Measurements from ENCODE around the gene ACTL7B.
"Not testable (repeated sequence)": the region's sequence is repeated elsewhere in the genome, so short reads cannot be mapped to it uniquely, and the experiment has no call there.

Gene ACTL7B

DNA sequence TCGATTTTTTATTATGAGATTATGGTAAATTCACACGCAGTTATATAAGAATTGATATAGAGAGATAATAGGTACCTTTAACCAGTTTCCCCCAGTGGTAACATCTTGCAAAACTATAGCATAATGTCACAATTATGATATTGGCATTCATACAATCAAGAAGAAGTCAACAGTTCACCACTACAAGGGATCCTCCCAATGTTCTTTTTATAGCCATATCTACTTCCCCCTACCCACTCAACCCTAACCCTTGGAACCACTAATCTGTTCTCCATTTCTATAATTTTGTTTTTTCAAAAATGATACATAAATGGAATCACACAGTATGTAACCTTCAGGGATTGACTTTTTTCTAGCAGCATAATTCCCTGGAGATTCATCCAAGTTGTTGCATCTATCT, 9.8 kb downstream of the ACTL7B start:
- DNase-seq (ENCODE audit: extremely low read depth in 1 of 2, low read depth in 1 of 2), result no peak

DNA sequence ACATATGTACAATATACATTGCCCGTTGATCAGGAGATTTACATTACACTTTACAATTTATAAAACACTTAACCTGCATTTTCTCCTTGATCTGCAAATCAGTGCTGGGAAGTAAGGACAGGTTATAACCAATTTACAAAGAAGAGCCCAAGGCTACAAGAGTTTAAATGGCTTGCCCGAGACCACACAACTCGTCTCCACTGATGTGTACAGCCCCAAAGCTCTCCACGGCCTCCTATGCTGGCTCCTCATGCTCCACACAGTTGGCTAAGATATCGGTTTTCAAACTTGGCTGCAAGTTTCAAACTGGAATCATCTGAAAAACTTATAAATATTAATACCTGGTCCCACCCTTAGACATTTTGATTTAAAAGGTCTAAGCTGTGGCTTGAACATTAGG, 10.3 kb downstream of the ACTL7B start:
- DNase-seq (ENCODE audit: extremely low read depth in 1 of 2, low read depth in 1 of 2), result no peak

DNA sequence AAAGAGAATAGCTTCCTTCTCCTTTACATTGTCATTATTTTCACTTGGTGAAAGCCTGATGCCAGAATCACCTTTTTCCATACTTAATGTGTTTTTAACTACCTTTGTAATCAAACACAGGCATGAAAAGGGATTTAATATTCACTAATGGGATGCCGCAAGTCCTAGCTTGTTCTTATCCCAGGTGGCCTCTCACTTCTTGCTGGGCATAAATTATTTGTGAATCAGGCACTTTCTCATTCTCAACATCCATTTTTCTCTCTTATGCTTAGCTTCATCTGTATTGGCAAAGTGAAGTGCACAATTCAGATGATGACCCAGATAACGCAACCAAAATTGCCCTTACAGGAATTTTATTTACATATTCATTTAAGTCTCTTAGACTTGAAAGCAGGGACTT, 10.9 kb downstream of the ACTL7B start:
- no peak for DNase-seq (ENCODE audit: extremely low read depth in 1 of 2, low read depth in 1 of 2)

GRCh38 chr9:108844391-108844790, 11.4 kb downstream of the ACTL7B start:
- DNase-seq (ENCODE audit: extremely low read depth in 1 of 2, low read depth in 1 of 2), result no peak

- DNase-seq (ENCODE audit: extremely low read depth in 1 of 2, low read depth in 1 of 2), result no peak
These were observed 13.0 kb downstream of the ACTL7B start for GRCh38 chr9:108842610-108843295.

GRCh38 chr9:108839561-108839960, 16.2 kb downstream of the ACTL7B start:
- DNase-seq (ENCODE audit: extremely low read depth in 1 of 2, low read depth in 1 of 2), result not testable (repeated sequence)

DNA sequence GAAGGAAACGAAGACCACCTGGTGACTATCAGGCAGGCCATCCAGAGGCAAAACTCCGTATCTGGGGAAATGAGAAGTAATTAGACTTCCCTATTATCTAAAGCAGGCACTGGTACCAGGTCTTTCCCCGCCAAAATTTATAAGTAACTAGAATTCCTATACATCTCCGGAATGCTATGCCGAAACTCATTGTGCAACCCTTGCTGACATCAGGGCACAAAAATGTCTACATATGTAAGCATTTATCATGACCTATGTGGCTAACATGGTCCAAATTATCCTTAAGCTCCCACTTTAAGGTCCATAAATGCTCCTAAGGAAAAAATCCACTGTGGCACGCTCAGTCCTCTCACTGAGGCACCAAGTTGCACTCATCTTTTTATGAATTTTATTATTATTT, 17.8 kb downstream of the ACTL7B start:
- no peak for DNase-seq (ENCODE audit: extremely low read depth in 1 of 2, low read depth in 1 of 2)

- DNase-seq (ENCODE audit: extremely low read depth in 1 of 2, low read depth in 1 of 2), result no peak
These were observed 18.3 kb downstream of the ACTL7B start for GRCh38 chr9:108837530-108837929.

DNA sequence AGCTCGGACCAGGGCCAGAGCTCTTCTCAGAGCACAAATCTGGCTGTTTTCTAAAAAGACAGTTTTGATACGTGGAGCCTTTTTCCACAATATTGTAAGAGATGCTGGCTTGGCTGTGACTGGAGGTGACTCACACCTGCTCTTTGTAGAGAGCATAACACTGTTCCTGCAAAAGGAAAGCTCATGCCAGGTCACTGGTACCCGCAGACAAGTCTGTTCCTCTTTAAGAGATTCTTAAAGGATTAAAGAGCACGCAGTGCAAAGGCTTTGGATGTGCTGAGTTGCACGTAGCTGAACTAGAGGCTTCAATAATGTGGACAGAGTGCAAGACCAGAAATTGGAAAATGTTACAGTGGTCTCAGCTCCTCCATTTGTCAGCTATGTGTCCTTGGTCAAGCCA, 19.0 kb downstream of the ACTL7B start:
- no peak for DNase-seq (ENCODE audit: extremely low read depth in 1 of 2, low read depth in 1 of 2)

DNA sequence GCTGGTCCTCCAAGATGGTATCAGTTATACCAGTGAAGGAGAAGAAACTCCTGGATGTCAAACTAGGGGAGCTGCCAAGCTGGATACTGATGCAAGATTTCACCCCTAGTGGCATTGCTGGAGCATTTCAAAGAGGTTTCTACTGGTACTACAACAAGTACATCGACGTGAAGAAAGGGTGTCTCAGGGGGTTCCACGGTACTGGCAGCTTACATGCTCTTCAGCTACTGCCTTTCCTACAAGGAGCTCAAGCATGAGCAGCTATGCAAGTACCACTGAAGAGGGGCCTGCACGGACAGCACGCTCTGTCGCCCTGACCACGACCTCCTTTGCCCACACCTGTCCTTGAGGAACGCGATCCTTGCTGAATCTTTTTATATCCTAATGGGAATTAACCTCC, 19.5 kb downstream of the ACTL7B start:
- DNase-seq (ENCODE audit: extremely low read depth in 1 of 2, low read depth in 1 of 2), result no peak

GRCh38 chr9:108835831-108836230, 20.0 kb downstream of the ACTL7B start:
- DNase-seq (ENCODE audit: extremely low read depth in 1 of 2, low read depth in 1 of 2), result no peak

DNA sequence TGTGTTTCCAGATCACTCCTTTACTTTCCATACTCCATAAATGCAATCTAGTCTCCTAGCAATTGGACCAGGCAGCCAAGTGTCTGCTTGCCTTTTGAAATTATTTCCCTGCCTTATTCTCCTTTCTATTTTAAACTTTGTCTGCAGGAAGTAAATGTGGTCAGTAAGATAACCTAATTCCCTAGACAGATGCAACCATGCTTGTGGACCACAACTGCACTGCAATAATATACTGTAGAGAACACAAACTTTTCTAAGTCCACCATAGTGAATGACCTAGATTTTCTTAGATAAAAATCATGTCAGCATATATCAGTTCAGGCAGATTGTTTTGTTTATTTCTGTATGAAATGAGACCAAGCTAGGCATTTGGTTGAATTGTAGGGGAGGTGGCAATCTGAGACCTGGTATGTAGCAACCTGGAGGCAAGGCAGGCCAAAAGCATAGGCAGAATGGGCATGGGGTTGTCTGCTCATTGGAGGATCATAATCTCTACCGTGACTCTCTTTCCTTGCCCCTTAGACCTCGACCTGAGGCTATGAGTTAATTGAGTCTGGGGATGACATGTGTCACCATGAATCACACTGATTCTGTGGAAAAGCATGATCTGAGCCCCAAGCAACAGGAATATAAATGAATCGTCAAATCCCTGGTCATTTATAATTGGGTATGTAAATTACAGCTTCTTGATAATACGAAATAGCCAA, 20.7 kb downstream of the ACTL7B start:
- no peak for DNase-seq (ENCODE audit: extremely low read depth in 1 of 2, low read depth in 1 of 2)

DNA sequence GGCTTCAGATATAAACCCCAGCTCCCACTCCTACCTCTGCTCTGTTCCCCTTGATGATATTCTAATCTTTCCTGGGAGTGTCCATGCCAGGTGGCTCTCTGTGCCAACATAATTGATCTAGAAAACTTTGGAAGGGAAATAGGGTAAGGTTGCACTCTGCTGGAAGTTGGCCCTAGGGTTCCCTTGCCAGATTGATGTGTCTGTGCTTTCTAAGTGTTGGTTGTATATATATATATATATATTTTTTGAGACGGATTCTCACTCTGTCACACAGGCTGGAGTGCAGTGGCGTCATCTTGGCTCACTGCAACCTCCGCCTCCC, 23.6 kb downstream of the ACTL7B start:
- DNase-seq (ENCODE audit: extremely low read depth in 1 of 2, low read depth in 1 of 2), result no peak

GRCh38 chr9:108831496-108832178, 24.1 kb downstream of the ACTL7B start:
- DNase-seq (ENCODE audit: extremely low read depth in 1 of 2, low read depth in 1 of 2), result no peak

- DNase-seq (ENCODE audit: extremely low read depth in 1 of 2, low read depth in 1 of 2), result no peak
These were observed 25.5 kb downstream of the ACTL7B start for GRCh38 chr9:108830272-108830671.

DNA sequence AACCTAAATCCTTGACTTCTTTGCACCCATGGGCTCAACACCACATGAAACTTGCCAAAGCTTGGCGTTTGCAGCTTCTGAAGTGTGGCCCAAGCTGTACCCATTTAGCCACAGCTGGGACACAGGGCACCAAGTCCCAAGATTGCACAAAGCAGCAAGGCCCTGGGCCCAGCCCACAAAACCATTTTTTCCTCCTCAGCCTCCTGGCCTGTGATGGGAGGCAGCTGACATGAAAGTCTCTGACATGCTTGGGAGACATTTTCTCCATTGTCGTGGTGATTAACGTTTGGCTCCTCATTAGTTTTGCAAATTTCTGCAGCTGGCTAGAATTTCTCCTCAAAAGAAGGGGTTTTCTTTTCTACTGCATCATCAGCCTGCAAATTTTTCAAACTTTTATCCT, 32.0 kb downstream of the ACTL7B start:
- no peak for DNase-seq (ENCODE audit: extremely low read depth in 1 of 2, low read depth in 1 of 2)

GRCh38 chr9:108816037-108816436, 39.7 kb downstream of the ACTL7B start:
- no peak for DNase-seq (ENCODE audit: extremely low read depth in 1 of 2, low read depth in 1 of 2)

- no peak for DNase-seq (ENCODE audit: extremely low read depth in 1 of 2, low read depth in 1 of 2)
These were observed 40.6 kb downstream of the ACTL7B start for GRCh38 chr9:108815156-108815555.

DNA sequence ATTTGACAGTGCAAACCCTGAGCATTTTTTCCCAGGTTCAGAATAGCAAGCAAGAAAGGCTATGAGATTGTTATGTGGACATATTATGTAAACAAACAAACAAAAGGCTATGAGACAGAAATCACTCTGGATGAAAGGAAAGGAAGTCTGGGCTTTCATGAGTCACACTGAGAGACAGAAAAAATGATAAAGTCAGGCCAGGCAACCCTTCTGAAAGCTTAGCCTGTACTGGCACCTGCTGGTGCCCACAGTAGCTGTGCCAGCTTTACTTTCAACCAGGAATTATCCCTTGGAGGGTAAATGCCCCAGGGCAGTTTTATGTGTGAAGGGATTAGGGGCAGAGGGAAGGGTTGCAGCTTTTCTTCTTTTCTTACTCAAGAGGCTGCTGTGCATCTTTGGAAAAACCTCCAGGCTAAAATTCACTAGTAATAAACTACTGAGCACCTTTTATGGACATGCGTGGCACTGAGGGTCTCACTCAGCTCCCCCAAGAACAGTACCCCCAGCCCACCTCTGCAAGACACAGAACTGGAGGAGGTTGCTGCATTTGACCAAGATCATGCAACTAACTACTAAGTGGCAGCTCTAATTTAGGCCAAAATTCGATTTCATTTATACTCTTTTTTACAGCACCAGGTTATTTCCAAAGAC, 41.7 kb downstream of the ACTL7B start:
- DNase-seq (ENCODE audit: extremely low read depth in 1 of 2, low read depth in 1 of 2), result no peak

GRCh38 chr9:108812396-108813025, 43.3 kb downstream of the ACTL7B start:
- no peak for DNase-seq (ENCODE audit: extremely low read depth in 1 of 2, low read depth in 1 of 2)

DNA sequence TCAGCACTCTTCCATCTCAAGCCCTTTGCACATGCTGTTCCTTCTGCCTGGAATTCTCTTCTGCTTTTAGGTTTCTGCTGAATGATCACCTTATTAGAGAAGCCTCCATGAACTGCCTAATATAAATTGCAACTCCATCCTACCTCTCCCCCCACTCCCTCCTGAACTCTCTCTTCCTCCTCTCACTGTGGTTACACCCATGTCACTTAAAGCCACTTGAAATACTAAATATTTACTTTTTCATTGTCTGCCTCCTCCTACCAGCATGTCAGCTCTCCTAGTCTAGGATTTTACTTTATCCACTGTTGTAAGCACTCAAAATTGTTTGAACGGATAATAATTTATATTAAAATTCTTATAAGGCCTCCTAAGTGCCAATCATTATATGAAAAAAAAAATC, 43.8 kb downstream of the ACTL7B start:
- no peak for DNase-seq (ENCODE audit: extremely low read depth in 1 of 2, low read depth in 1 of 2)
